ENCODE measurements around the gene PDCL2. TPM values are rescaled to one million over a fixed set of nuclear protein-coding genes. Genes with fewer than 3 reads are reported as not detected.

The PDCL2 gene
- total RNA-seq, 2 donors from 2014 or later = not detected

DNA sequence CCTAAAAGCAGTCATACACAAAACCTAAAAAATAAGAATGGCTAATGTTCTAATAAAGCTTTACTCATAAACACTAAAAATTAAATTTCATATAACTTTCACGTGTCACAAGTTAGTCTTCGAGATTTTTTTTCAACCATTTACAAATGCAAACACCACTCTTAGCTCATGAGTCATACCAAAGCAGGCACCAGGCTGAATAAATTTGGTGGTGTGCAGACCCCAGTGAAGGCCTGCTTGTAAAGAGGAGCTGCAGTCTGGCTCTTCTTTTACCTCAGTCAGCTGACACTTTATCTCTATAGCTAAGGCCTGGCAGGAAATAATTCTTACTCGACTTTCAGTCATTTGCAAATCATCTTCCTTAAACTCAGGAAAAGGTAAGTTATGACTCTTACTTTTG lies 82.8 kb downstream of the PDCL2 start:
- Mint-ChIP-seq H3K27me3 (no peaks in the 10 kb centered on the region), H3K4me1 (ENCODE audit: low read depth in 2 of 2) (peaks cover 12 to 16% of the 10 kb centered on the region in 2 donors), H3K36me3 (no peaks in the 10 kb centered on the region), H3K27ac (no peak overlapping the region), H3K4me3 (no peak overlapping the region), H3K9me3 (no peaks in the 10 kb centered on the region)
- no peak for ATAC-seq
- no peak for DNase-seq (ENCODE audit: low spot score)

DNA sequence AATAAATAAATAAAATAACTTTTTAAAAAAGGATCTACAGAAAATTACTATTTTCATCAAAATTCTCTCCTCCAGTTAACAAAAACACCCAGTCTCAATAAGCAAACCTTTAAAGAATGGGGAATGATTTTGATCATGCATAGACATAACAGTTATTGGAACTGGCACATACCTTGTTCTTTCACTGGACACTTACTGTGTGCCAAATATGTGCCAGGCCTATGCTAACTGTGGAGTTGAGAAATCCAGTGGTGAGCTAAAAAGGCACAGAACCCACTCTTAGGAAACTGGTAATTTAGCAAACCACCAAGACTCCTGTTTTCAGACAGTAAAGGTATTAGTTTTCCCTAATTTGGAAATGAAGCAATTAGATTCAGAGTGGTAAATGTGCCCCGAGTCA lies 84.4 kb downstream of the PDCL2 start:
- Mint-ChIP-seq H3K9me3 (no peaks in the 10 kb centered on the region), H3K36me3 (no peaks in the 10 kb centered on the region), H3K27ac (no peak overlapping the region), H3K4me1 (ENCODE audit: low read depth in 2 of 2) (peaks cover 17 to 19% of the 10 kb centered on the region in 2 donors), H3K27me3 (no peaks in the 10 kb centered on the region), H3K4me3 (no peak overlapping the region)
- ATAC-seq (no peak), DNase-seq (ENCODE audit: low spot score) (no peak)

Other genes with a start within 250 kb of the PDCL2 start
- 1 to 10 TPM; 7.2 to 7.3 TPM for gene SRD5A3, start 246.0 kb downstream of the PDCL2 start, total RNA-seq
- gene TMEM165, start 196.3 kb downstream of the PDCL2 start, total RNA-seq = 100 to 1,000 TPM; 134 to 157 TPM
- gene CLOCK, start 45.3 kb downstream of the PDCL2 start, total RNA-seq = 10 to 100 TPM; 11.8 to 14.5 TPM
- gene NMU, start 44.1 kb upstream of the PDCL2 start, total RNA-seq = not detected
- gene EXOC1L, start 227.5 kb upstream of the PDCL2 start, total RNA-seq = not detected

Data from natural killer cell treated with Interleukin-12 subunit alpha and Interleukin-12 subunit beta and Interleukin-15 and Interleukin-18, amount 100 ng/mL, for 72 hours (primary cell).